Vagina (tissue), 2 donors: ENCODE measurements around the gene RHBDD1. TPM values are rescaled to one million over a fixed set of nuclear protein-coding genes. Genes with fewer than 3 reads are reported as not detected.

Experiments used
- DNase-seq, 2 donors: peaks; one replicate each; pipeline ENCODE4 v3.0.0-alpha.2; 2017; ENCODE audit errors: extremely low spot score in 2 of 2
- H3K27ac ChIP-seq: fragments of 200-600 bp; sonication (generic); one replicate; pipeline ENCODE4 v1.5.1; 2019
- H3K27me3 ChIP-seq: fragments of 200-600 bp; sonication (generic); one replicate; pipeline ENCODE4 v1.5.1; 2019
- H3K36me3 ChIP-seq, 2 donors: fragments of 200-600 bp; sonication (generic); one replicate each; pipeline ENCODE4 v1.5.1; 2017 to 2019
- H3K4me1 ChIP-seq: fragments of 200-600 bp; sonication (generic); one replicate; pipeline ENCODE4 v1.5.1; 2019
- H3K4me3 ChIP-seq, 2 donors: fragments of 200-600 bp; sonication (generic); 1 replicate in 1 of 2; 2 replicates in 1 of 2; pipeline ENCODE4 v1.5.1; 2016 to 2019
- H3K9me3 ChIP-seq: fragments of 200-600 bp; sonication (generic); one replicate; pipeline ENCODE4 v1.5.1; 2019
- POLR2A ChIP-seq, 2 donors: fragments of 450-650 bp; IDR thresholded peaks; one replicate each; pipeline ENCODE4 v1.6.1; 2017; ENCODE audit warnings: antibody characterized with exemption in 2 of 2, mild to moderate bottlenecking in 2 of 2, moderate library complexity in 2 of 2
- POLR2AphosphoS5 ChIP-seq, 2 donors: sonication (generic); formaldehyde crosslinking; IDR thresholded peaks; one replicate each; pipeline ENCODE4 v1.9.0; 2017; ENCODE audit warnings: antibody characterized with exemption in 2 of 2, mild to moderate bottlenecking in 2 of 2, low read depth in 1 of 2; ENCODE audit not compliant: insufficient read depth in 1 of 2
- intact Hi-C: fragments of 100-400 bp; cut with DNase I; formaldehyde crosslinking; loops from one replicate; pipeline ENCODE4 v1.15.1; 2023
- total RNA-seq: library from RNA; depleted of rRNA; stranded (reverse); fragments of >200 nt; gene quantifications from one replicate; pipeline ENCODE4 v1.2.3, GENCODE V29; 2016
- TF ChIP-seq, protein P1 (sequence below), 3 experiments: fragments of 450-650 bp in 2 of 3; fragments of 200-600 bp in 1 of 3; sonication (generic) in 1 of 3; IDR thresholded peaks; one replicate each; pipeline ENCODE4 v1.5.1; 2017 to 2019; ENCODE audit warnings: antibody characterized with exemption in 3 of 3, mild to moderate bottlenecking in 2 of 3, moderate library complexity in 2 of 3

The RHBDD1 gene
- total RNA-seq, 1 donor from 2014 or later = 27.3 TPM

GRCh38 chr2:226892729-226893128, 56.9 kb downstream of the RHBDD1 start:
- no peak for DNase-seq
- TF ChIP-seq, protein P1, sequence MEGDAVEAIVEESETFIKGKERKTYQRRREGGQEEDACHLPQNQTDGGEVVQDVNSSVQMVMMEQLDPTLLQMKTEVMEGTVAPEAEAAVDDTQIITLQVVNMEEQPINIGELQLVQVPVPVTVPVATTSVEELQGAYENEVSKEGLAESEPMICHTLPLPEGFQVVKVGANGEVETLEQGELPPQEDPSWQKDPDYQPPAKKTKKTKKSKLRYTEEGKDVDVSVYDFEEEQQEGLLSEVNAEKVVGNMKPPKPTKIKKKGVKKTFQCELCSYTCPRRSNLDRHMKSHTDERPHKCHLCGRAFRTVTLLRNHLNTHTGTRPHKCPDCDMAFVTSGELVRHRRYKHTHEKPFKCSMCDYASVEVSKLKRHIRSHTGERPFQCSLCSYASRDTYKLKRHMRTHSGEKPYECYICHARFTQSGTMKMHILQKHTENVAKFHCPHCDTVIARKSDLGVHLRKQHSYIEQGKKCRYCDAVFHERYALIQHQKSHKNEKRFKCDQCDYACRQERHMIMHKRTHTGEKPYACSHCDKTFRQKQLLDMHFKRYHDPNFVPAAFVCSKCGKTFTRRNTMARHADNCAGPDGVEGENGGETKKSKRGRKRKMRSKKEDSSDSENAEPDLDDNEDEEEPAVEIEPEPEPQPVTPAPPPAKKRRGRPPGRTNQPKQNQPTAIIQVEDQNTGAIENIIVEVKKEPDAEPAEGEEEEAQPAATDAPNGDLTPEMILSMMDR (IDR thresholded peaks at IDR 0.05) = no peak
- TF ChIP-seq POLR2AphosphoS5 (IDR thresholded peaks at IDR 0.05; ENCODE audit: insufficient read depth in 1 of 2, low read depth in 1 of 2) (no peak), POLR2A (IDR thresholded peaks at IDR 0.05) (no peak)
- Histone ChIP-seq H3K4me1 (peaks cover 5% of the 10 kb centered on the region), H3K9me3 (no peaks in the 10 kb centered on the region), H3K27ac (no peak overlapping the region), H3K36me3 (no peaks in the 10 kb centered on the region), H3K27me3 (no peaks in the 10 kb centered on the region), H3K4me3 (no peak overlapping the region)
- intact Hi-C loops = no loop called here

DNA sequence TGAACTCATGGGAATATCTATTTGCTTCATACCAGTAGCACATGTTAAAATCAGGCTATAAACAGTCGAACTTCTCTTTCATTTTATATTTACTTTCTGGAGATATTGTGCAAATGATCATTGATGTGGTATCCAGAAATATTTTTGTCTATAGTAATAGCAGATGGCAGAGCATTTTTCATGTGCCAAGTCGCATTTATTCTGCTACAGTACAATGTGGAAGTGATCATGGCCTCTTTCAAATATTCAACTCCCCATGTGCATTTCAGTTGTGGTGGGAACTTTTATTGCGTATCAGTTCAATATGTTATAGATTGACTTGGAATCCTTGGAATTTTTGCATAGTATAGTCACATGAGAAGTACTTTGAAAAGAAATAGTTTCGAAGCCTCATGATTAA, 57.4 kb downstream of the RHBDD1 start:
- TF ChIP-seq, protein P1 (IDR thresholded peaks at IDR 0.05) = no peak
- no peak for TF ChIP-seq POLR2AphosphoS5 (IDR thresholded peaks at IDR 0.05; ENCODE audit: insufficient read depth in 1 of 2, low read depth in 1 of 2)
- TF ChIP-seq POLR2A (IDR thresholded peaks at IDR 0.05) = no peak
- intact Hi-C loops = no loop called here
- no peak overlapping the region for H3K4me3 ChIP-seq
- H3K9me3 ChIP-seq = no peaks in the 10 kb centered on the region
- H3K36me3 ChIP-seq = no peaks in the 10 kb centered on the region
- DNase-seq = no peak
- H3K27ac ChIP-seq = no peak overlapping the region
- H3K4me1 ChIP-seq = peaks cover 5% of the 10 kb centered on the region
- no peaks in the 10 kb centered on the region for H3K27me3 ChIP-seq

- intact Hi-C loops = no loop called here
- Histone ChIP-seq H3K27me3 (no peaks in the 10 kb centered on the region), H3K9me3 (no peaks in the 10 kb centered on the region), H3K4me3 (no peak overlapping the region), H3K4me1 (peaks cover 5% of the 10 kb centered on the region), H3K36me3 (no peaks in the 10 kb centered on the region), H3K27ac (no peak overlapping the region)
- TF ChIP-seq POLR2AphosphoS5 (IDR thresholded peaks at IDR 0.05; ENCODE audit: insufficient read depth in 1 of 2, low read depth in 1 of 2) = no peak
- TF ChIP-seq, protein P1 (IDR thresholded peaks at IDR 0.05) = no peak
- no peak for TF ChIP-seq POLR2A (IDR thresholded peaks at IDR 0.05)
- DNase-seq = no peak
Observed at GRCh38 chr2:226894752-226895151, 58.9 kb downstream of the RHBDD1 start.

GRCh38 chr2:226895579-226895978, 59.7 kb downstream of the RHBDD1 start:
- H3K9me3 ChIP-seq = no peaks in the 10 kb centered on the region
- TF ChIP-seq, protein P1 (IDR thresholded peaks at IDR 0.05) = no peak
- no peak for TF ChIP-seq POLR2A (IDR thresholded peaks at IDR 0.05)
- TF ChIP-seq POLR2AphosphoS5 (IDR thresholded peaks at IDR 0.05; ENCODE audit: insufficient read depth in 1 of 2, low read depth in 1 of 2) = no peak
- no peak overlapping the region for H3K4me3 ChIP-seq
- no peak overlapping the region for H3K27ac ChIP-seq
- no peak for DNase-seq
- no peaks in the 10 kb centered on the region for H3K27me3 ChIP-seq
- H3K36me3 ChIP-seq = no peaks in the 10 kb centered on the region
- intact Hi-C loops = no loop called here
- H3K4me1 ChIP-seq = peaks cover 5% of the 10 kb centered on the region

- TF ChIP-seq POLR2AphosphoS5 (IDR thresholded peaks at IDR 0.05; ENCODE audit: insufficient read depth in 1 of 2, low read depth in 1 of 2) = no peak
- no peak for TF ChIP-seq POLR2A (IDR thresholded peaks at IDR 0.05)
- TF ChIP-seq, protein P1 (IDR thresholded peaks at IDR 0.05) = no peak
- no peaks in the 10 kb centered on the region for H3K36me3 ChIP-seq
- no peak for DNase-seq
- H3K27ac ChIP-seq = no peak overlapping the region
- H3K4me1 ChIP-seq = no peaks in the 10 kb centered on the region
- H3K27me3 ChIP-seq = no peaks in the 10 kb centered on the region
- H3K9me3 ChIP-seq = no peaks in the 10 kb centered on the region
- intact Hi-C loops = no loop called here
- H3K4me3 ChIP-seq = no peak overlapping the region
Observed at GRCh38 chr2:226898121-226898520, 62.3 kb downstream of the RHBDD1 start.
